ENCODE measurements around the gene SYCN. TPM values are rescaled to one million over a fixed set of nuclear protein-coding genes. Genes with fewer than 3 reads are reported as not detected.

Gene SYCN
- total RNA-seq, 4 donors from 2014 or later: not detected

GRCh38 chr19:39188960-39189359 is 15.1 kb downstream of the SYCN start:
- no peak for TF ChIP-seq CTCF (IDR thresholded peaks at IDR 0.05; ENCODE audit: low read depth)

- TF ChIP-seq CTCF (IDR thresholded peaks at IDR 0.05; ENCODE audit: low read depth): no peak
These were observed 16.5 kb downstream of the SYCN start for GRCh38 chr19:39187552-39187943.

- TF ChIP-seq CTCF (IDR thresholded peaks at IDR 0.05; ENCODE audit: low read depth): no peak
These were observed 17.7 kb downstream of the SYCN start for GRCh38 chr19:39186391-39186790.

GRCh38 chr19:39183104-39183503 is 21.0 kb downstream of the SYCN start:
- no peak for TF ChIP-seq CTCF (IDR thresholded peaks at IDR 0.05; ENCODE audit: low read depth)

GRCh38 chr19:39182174-39182505 is 21.9 kb downstream of the SYCN start:
- no peak for TF ChIP-seq CTCF (IDR thresholded peaks at IDR 0.05; ENCODE audit: low read depth)

- no peak for TF ChIP-seq CTCF (IDR thresholded peaks at IDR 0.05; ENCODE audit: low read depth)
These were observed 22.4 kb downstream of the SYCN start for GRCh38 chr19:39181500-39182173.

GRCh38 chr19:39180749-39181148 is 23.3 kb downstream of the SYCN start:
- no peak for TF ChIP-seq CTCF (IDR thresholded peaks at IDR 0.05; ENCODE audit: low read depth)

Data from subcutaneous adipose tissue (tissue), 4 donors.